ENCODE results near the gene DCXR. TPM values are rescaled to one million over a fixed set of nuclear protein-coding genes. Genes with fewer than 3 reads are reported as not detected.
A peak's percentile ranks its signal among the peaks of the same experiment; 100 is the strongest.

DCXR gene
- total and polyA plus RNA-seq, 4 experiments from 2014 or later: 65.9 to 164 (median 92.9) TPM

DNA sequence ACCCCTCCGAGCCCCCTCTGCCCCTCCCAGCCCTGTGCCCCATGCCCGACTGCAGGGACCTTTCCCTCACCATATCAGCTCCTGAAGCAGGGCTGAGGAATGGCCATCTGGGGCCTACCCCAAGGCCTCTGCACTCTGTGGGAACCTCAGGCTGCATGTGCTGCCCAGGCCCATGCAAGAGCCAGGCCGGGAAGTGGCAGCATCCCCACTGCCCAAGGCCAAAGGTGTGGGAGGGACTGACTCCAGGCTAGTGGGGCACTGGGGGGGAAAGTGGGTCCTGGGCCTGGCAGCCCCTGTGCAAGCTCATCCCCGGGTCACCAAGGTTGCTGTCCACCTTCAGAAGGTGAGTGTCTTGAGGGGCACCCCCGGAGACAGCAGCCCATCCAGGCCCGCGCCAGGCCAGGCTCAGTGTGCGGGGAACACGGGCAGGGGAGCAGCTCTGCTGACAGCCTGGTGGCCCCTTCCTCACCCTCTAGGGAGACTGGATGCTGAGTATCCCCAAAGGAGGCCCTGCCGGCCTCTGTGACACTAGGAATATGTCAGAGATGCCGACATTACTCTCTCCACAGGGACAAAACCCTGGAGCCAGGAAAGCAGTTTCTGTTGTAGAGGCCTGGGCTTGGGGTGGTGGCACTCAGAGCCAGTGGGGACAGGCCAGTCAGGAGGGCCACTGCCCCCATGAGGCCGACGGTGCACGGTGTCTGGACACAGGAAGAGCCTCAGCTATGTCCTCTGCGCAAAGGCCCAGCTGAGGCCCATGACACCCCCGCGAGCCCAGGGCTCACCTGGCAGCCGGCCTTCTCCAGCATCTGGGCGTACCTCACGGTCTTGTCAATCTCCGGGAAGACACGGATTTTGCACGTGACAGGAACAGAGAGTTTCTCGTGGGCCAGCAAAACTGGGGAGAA is 24.8 kb upstream of the DCXR start:
- Mint-ChIP-seq H3K9me3 (peaks cover 0 to 2% (median 0%) of the 10 kb centered on the region in 8 donors), H3K4me3 (no peak overlapping the region), H3K36me3 (peaks cover 0 to 19% of the 10 kb centered on the region in 2 donors), H3K4me1 (peaks cover 0 to 22% (median 12%) of the 10 kb centered on the region in 4 donors), H3K27me3 (no peaks in the 10 kb centered on the region), H3K27ac (peak overlapping the region in 4 of 7 donors; percentile 4 to 54 (median 32))
- Histone ChIP-seq H3K4me3 (ENCODE audit: low read length in 2 of 2) (no peak overlapping the region), H3K36me3 (ENCODE audit: insufficient read depth, low read length) (peaks cover 14% of the 10 kb centered on the region), H3K4me1 (ENCODE audit: insufficient read depth, low read length) (peaks cover 28% of the 10 kb centered on the region), H3K27ac (ENCODE audit: low read depth, low read length) (no peak overlapping the region), H3K27me3 (ENCODE audit: insufficient read depth, low read length) (no peaks in the 10 kb centered on the region), H3K9me3 (ENCODE audit: control insufficient read depth in 1 of 2, low read length in 2 of 2) (no peaks in the 10 kb centered on the region)
- no peak for DNase-seq
- ChIA-PET CTCF (ENCODE audit: partially characterized antibody) (no interaction called here), POLR2A (ENCODE audit: partially characterized antibody) (no interaction called here)
- intact Hi-C loops (cut with micrococcal nuclease): no loop called here

DNA sequence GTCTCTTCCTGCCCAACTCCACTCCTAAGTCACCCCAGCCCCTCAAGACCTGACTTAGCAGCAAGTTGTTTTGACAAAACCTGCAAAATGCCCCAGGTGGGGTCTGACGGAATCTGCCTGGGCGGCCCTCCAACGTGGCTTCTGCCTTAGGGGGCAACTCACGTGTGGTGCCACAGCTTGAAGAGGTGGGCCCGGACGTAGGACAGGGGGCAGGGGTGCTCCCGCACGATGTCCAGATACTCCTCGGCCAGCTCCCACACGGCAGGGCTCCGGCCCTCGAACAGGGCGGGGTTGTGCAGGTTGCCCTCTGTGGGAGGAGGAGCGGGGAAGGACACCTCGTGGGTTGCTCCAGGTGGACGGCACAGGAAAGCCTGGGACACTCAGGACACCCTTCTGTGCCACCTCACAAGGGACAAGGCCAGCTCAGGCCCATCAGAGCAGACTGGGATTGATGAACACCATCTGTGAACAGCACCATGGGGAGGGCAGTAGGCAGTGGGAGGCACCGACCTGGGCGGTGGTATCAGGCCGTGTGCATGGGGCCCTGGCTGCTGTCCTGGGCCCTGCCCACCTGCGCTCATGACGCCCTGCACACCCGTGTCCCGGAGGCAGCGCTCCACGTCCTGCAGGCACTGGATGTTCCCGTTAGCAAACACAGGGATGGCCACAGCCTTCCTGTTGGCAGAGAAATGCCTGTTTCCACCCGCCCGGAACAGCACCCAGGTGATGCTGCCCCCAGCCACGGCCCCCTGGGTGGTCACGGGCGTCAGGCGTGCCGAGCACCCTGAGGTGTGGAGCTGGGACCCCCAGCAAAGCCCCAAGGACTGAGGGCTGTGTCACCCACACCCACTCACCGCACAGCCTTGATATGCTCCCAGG is 23.8 kb upstream of the DCXR start:
- Mint-ChIP-seq H3K27me3 (no peaks in the 10 kb centered on the region), H3K27ac (no peak overlapping the region), H3K36me3 (peaks cover 0 to 24% of the 10 kb centered on the region in 2 donors), H3K4me3 (no peak overlapping the region), H3K4me1 (peaks cover 0 to 14% (median 8%) of the 10 kb centered on the region in 4 donors), H3K9me3 (peaks cover 0 to 2% (median 0%) of the 10 kb centered on the region in 8 donors)
- Histone ChIP-seq H3K27me3 (ENCODE audit: insufficient read depth, low read length) (no peaks in the 10 kb centered on the region), H3K9me3 (ENCODE audit: control insufficient read depth in 1 of 2, low read length in 2 of 2) (no peaks in the 10 kb centered on the region), H3K36me3 (ENCODE audit: insufficient read depth, low read length) (peaks cover 17% of the 10 kb centered on the region), H3K27ac (ENCODE audit: low read depth, low read length) (no peak overlapping the region), H3K4me1 (ENCODE audit: insufficient read depth, low read length) (peaks cover 22% of the 10 kb centered on the region), H3K4me3 (ENCODE audit: low read length in 2 of 2) (no peak overlapping the region)
- DNase-seq: no peak
- ChIA-PET CTCF (ENCODE audit: partially characterized antibody) (no interaction called here), POLR2A (ENCODE audit: partially characterized antibody) (interaction anchor here (1.4 to 1.8 kb wide), 2 partner anchors 24 to 25 kb away, joined by 3 to 5 read pairs; partner anchors contain the start of gene DCXR)
- intact Hi-C loops (cut with micrococcal nuclease): no loop called here

DNA sequence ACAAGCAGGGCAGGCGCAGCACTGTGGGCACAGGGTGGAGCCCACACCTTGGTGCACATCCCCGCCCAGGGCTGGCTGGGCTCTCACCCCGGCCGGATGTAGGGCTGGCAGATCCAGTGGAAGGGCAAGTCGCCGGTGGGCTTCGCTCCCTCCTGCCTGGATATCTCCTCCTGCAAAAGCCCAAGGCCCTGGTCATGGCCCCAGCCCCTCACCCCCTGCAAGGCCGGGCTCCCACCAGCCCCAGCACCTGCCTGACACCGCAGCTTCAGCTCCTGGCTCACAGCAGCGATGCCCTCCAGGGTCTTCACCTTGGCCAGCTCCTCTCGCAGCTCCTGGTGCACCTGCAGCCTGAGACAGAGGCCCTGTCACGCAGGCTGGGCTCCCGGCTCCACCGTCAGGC is 23.1 kb upstream of the DCXR start:
- peaks cover 0 to 2% (median 0%) of the 10 kb centered on the region in 8 donors for H3K9me3 Mint-ChIP-seq
- POLR2A ChIA-PET (ENCODE audit: partially characterized antibody): interaction anchor here (1.4 to 1.8 kb wide), 2 partner anchors 23 to 24 kb away, joined by 3 to 5 read pairs; partner anchors contain the start of gene DCXR
- CTCF ChIA-PET (ENCODE audit: partially characterized antibody): interaction anchor here (1.4 to 1.5 kb wide), 2 partner anchors 23 to 30 kb away, joined by 3 to 5 read pairs; partner anchors contain the start of gene DCXR
- H3K36me3 Mint-ChIP-seq: peaks cover 0 to 31% of the 10 kb centered on the region in 2 donors
- Histone ChIP-seq H3K27me3 (ENCODE audit: insufficient read depth, low read length) (no peaks in the 10 kb centered on the region), H3K27ac (ENCODE audit: low read depth, low read length) (no peak overlapping the region), H3K4me3 (ENCODE audit: low read length in 2 of 2) (no peak overlapping the region), H3K9me3 (ENCODE audit: control insufficient read depth in 1 of 2, low read length in 2 of 2) (no peaks in the 10 kb centered on the region), H3K4me1 (ENCODE audit: insufficient read depth, low read length) (peaks cover 18% of the 10 kb centered on the region), H3K36me3 (ENCODE audit: insufficient read depth, low read length) (peaks cover 23% of the 10 kb centered on the region)
- no peak for DNase-seq
- H3K4me3 Mint-ChIP-seq: no peak overlapping the region
- H3K27me3 Mint-ChIP-seq: no peaks in the 10 kb centered on the region
- intact Hi-C loops (cut with micrococcal nuclease): no loop called here
- peaks cover 0 to 10% (median 5%) of the 10 kb centered on the region in 4 donors for H3K4me1 Mint-ChIP-seq
- no peak overlapping the region for H3K27ac Mint-ChIP-seq

DNA sequence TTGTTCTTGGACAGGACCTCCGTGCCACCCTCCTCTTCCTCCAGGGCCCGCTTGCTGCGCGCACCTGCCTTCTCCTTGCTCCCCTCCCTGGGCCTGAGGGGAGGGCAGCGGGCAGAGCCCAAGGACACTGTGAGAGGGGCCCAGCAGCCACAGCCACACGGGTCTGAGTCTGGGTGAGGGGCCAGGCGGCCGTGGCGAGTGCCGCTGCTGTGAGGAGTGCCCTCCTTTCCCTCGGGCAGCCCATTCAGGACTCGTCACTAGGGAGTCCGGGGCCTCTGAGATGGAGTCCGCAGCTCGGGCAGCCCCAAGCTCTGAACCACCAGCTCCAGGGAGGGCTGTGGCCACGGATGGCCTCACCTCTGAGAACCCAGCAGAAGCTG is 22.5 kb upstream of the DCXR start:
- Mint-ChIP-seq H3K4me3 (peak overlapping the region in 1 of 8 donors; percentile 64), H3K27ac (no peak overlapping the region), H3K9me3 (peaks cover 0 to 2% (median 0%) of the 10 kb centered on the region in 8 donors), H3K27me3 (no peaks in the 10 kb centered on the region), H3K36me3 (peaks cover 0 to 35% of the 10 kb centered on the region in 2 donors), H3K4me1 (peaks cover 0 to 10% (median 5%) of the 10 kb centered on the region in 4 donors)
- H3K9me3 ChIP-seq (ENCODE audit: control insufficient read depth in 1 of 2, low read length in 2 of 2): no peaks in the 10 kb centered on the region
- no peaks in the 10 kb centered on the region for H3K27me3 ChIP-seq (ENCODE audit: insufficient read depth, low read length)
- no peak overlapping the region for H3K27ac ChIP-seq (ENCODE audit: low read depth, low read length)
- peaks cover 27% of the 10 kb centered on the region for H3K36me3 ChIP-seq (ENCODE audit: insufficient read depth, low read length)
- ChIA-PET CTCF (ENCODE audit: partially characterized antibody) (interaction anchor here (1.4 to 1.5 kb wide), 2 partner anchors 22 to 29 kb away, joined by 3 to 5 read pairs; partner anchors contain the start of gene DCXR), POLR2A (ENCODE audit: partially characterized antibody) (interaction anchor here (1.4 to 1.8 kb wide), 2 partner anchors 23 to 24 kb away, joined by 3 to 5 read pairs; partner anchors contain the start of gene DCXR)
- intact Hi-C loops (cut with micrococcal nuclease): no loop called here
- peak in 1 of 5 donors; percentile 21 for DNase-seq
- H3K4me3 ChIP-seq (ENCODE audit: low read length in 2 of 2): no peak overlapping the region
- peaks cover 16% of the 10 kb centered on the region for H3K4me1 ChIP-seq (ENCODE audit: insufficient read depth, low read length)

DNA sequence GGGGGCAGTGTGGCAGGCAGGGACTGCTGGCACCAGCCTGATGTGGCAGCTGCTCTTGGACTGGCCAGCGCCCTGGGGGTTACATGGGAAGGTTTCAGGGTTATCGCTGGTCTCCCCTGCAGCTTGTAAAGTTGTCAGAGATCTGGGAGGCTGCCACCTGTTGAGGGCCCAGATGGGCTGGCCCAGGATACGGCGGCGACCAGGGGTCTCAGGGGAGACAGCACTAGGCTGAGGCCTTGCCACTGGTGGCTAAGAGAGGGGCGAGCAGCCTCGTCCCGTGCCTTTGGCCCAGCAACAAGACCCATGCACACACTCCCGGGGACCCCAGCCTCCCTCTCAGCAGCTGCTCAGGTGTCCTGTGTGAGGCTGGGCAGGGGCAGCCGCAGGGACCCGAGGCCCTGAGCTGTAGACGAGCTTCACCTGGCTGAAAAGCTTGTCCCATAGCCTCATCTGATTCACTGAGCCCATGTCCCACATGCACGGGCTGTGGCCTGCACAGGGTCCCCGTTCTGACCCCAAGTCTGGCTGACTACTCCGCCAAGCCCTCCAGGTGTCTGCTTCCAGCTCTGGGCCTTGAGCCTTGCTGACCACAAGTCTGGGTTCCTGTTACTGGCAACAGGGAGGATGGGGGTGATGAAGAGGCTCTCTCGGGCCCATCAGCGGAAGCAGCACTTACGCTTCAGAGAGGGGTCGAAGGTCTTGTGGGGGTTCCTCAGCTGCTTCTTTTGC is 21.9 kb upstream of the DCXR start:
- peaks cover 0 to 2% (median 0%) of the 10 kb centered on the region in 8 donors for H3K9me3 Mint-ChIP-seq
- H3K27me3 Mint-ChIP-seq: no peaks in the 10 kb centered on the region
- Histone ChIP-seq H3K36me3 (ENCODE audit: insufficient read depth, low read length) (peaks cover 33% of the 10 kb centered on the region), H3K27ac (ENCODE audit: low read depth, low read length) (no peak overlapping the region), H3K9me3 (ENCODE audit: control insufficient read depth in 1 of 2, low read length in 2 of 2) (no peaks in the 10 kb centered on the region), H3K4me3 (ENCODE audit: low read length in 2 of 2) (no peak overlapping the region), H3K27me3 (ENCODE audit: insufficient read depth, low read length) (no peaks in the 10 kb centered on the region), H3K4me1 (ENCODE audit: insufficient read depth, low read length) (peaks cover 10% of the 10 kb centered on the region)
- H3K4me3 Mint-ChIP-seq: no peak overlapping the region
- DNase-seq: no peak
- peaks cover 0 to 36% of the 10 kb centered on the region in 2 donors for H3K36me3 Mint-ChIP-seq
- intact Hi-C loops (cut with micrococcal nuclease): no loop called here
- POLR2A ChIA-PET (ENCODE audit: partially characterized antibody): interaction anchor here (1.8 kb wide), 1 partner anchor 23 kb away, joined by 5 read pairs; no protein-coding TSS in a partner anchor
- H3K27ac Mint-ChIP-seq: no peak overlapping the region
- H3K4me1 Mint-ChIP-seq: peaks cover 0 to 7% (median 2%) of the 10 kb centered on the region in 4 donors
- CTCF ChIA-PET (ENCODE audit: partially characterized antibody): interaction anchor here (1.4 to 1.5 kb wide), 2 partner anchors 22 to 29 kb away, joined by 3 to 5 read pairs; partner anchors contain the start of gene DCXR

DNA sequence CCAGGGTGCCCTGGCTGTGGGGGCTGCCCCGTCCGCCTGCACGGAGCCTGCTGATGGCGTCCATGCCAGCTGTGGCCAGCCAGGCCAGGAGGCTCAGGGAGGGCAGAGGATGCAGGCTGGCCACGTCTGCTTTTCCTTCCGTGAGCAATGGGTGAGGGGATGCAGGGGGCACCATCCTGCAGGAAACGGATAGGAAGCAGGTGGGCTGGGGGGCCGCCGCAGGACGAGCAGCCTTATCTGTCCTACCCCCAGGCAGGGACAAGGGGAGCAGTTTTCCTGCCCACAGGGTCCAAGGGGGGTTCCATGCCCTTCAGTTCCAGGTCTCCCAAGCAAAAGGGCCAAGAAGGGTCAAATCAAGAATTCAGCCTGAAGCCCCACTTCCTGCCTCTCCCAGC is 21.4 kb upstream of the DCXR start:
- ChIA-PET POLR2A (ENCODE audit: partially characterized antibody) (no interaction called here), CTCF (ENCODE audit: partially characterized antibody) (no interaction called here)
- Mint-ChIP-seq H3K27ac (no peak overlapping the region), H3K27me3 (no peaks in the 10 kb centered on the region), H3K4me3 (no peak overlapping the region), H3K4me1 (peaks cover 0 to 1% (median 0%) of the 10 kb centered on the region in 4 donors), H3K9me3 (peaks cover 0 to 2% (median 0%) of the 10 kb centered on the region in 8 donors), H3K36me3 (peaks cover 0 to 34% of the 10 kb centered on the region in 2 donors)
- DNase-seq: no peak
- Histone ChIP-seq H3K4me1 (ENCODE audit: insufficient read depth, low read length) (peaks cover 8% of the 10 kb centered on the region), H3K27me3 (ENCODE audit: insufficient read depth, low read length) (no peaks in the 10 kb centered on the region), H3K9me3 (ENCODE audit: control insufficient read depth in 1 of 2, low read length in 2 of 2) (no peaks in the 10 kb centered on the region), H3K4me3 (ENCODE audit: low read length in 2 of 2) (no peak overlapping the region), H3K27ac (ENCODE audit: low read depth, low read length) (no peak overlapping the region), H3K36me3 (ENCODE audit: insufficient read depth, low read length) (peaks cover 39% of the 10 kb centered on the region)
- intact Hi-C loops (cut with micrococcal nuclease): no loop called here

Data from CD4-positive, alpha-beta memory T cell (primary cell).